Heart left ventricle (tissue), 16 donors: ENCODE measurements around the gene CUX1. TPM values are rescaled to one million over a fixed set of nuclear protein-coding genes. Genes with fewer than 3 reads are reported as not detected.

Source experiments
- ATAC-seq, 4 donors: fragments of 200-7000 bp; cut with Tn5 transposase; one replicate each; pipeline ENCODE4 v1.9.1; 2020 to 2022; ENCODE audit warnings: moderate library complexity in 4 of 4, mild to moderate bottlenecking in 3 of 4, moderate number of reproducible peaks in 1 of 4
- DNase-seq, 5 donors: peaks; one replicate each; pipeline ENCODE4 v3.0.0-alpha.2; 2020
- H3K27ac ChIP-seq, 12 donors: fragments of 200-600 bp; sonication (generic) in 4 of 12; one replicate each; pipeline versions ENCODE4 v1.5.0 to v1.8.0; 2016 to 2022; ENCODE audit warnings: mild to moderate bottlenecking in 2 of 12
- H3K27me3 ChIP-seq, 9 donors: fragments of 200-600 bp; sonication (generic) in 2 of 9; one replicate each; pipeline versions ENCODE4 v1.5.1 to v1.8.0; 2016 to 2022; ENCODE audit warnings: mild to moderate bottlenecking in 3 of 9
- H3K36me3 ChIP-seq, 9 donors: fragments of 200-600 bp; sonication (generic) in 2 of 9; one replicate each; pipeline versions ENCODE4 v1.5.0 to v1.8.0; 2018 to 2022; ENCODE audit warnings: mild to moderate bottlenecking in 2 of 9
- H3K4me1 ChIP-seq, 12 donors: fragments of 200-600 bp; sonication (generic) in 4 of 12; one replicate each; pipeline versions ENCODE4 v1.5.0 to v1.8.0; 2016 to 2022; ENCODE audit warnings: mild to moderate bottlenecking in 3 of 12
- H3K4me3 ChIP-seq, 12 donors: fragments of 200-600 bp; sonication (generic) in 4 of 12; one replicate each; pipeline versions ENCODE4 v1.5.0 to v1.8.0; 2017 to 2022; ENCODE audit warnings: mild to moderate bottlenecking in 9 of 12, moderate library complexity in 4 of 12
- H3K9me3 ChIP-seq, 12 donors: fragments of 200-600 bp; sonication (generic) in 4 of 12; one replicate each; pipeline versions ENCODE4 v1.5.0 to v1.8.0; 2016 to 2022; ENCODE audit warnings: mild to moderate bottlenecking in 1 of 12
- CTCF ChIP-seq, 12 donors: fragments of 200-600 bp; sonication (generic) in 4 of 12; IDR thresholded peaks; one replicate each; pipeline versions ENCODE4 v1.5.0 to v1.8.0; 2018 to 2022; ENCODE audit warnings: antibody characterized with exemption in 12 of 12, mild to moderate bottlenecking in 5 of 12
- POLR2A ChIP-seq, 2 donors: fragments of 450-650 bp; IDR thresholded peaks; one replicate each; pipeline ENCODE4 v1.6.1; 2017; ENCODE audit warnings: antibody characterized with exemption in 2 of 2, mild to moderate bottlenecking in 2 of 2, moderate library complexity in 2 of 2
- WGBS, 4 donors: extraction: QIAGEN DNeasy Blood & Tissue Kit in 2 of 4; methylation state at CpG; one replicate each; pipeline versions ENCODE4 v1.1.5 to v1.1.7; 2013 to 2018; 5-methylcytosine and 5-hydroxymethylcytosine counted together
- intact Hi-C, 10 donors: fragments of 100-400 bp; cut with DNase I; formaldehyde crosslinking; loops; one replicate each; pipeline versions ENCODE4 v1.11.1 to v1.14.2; 2022
- polyA plus RNA-seq, 2 donors: library from polyadenylated mRNA; stranded (reverse); fragments of 200-250 nt; gene quantifications; one replicate each; pipeline ENCODE4 v1.2.3, GENCODE V29; 2013
- total RNA-seq, 9 donors: library from RNA; depleted of rRNA in 2 of 9; stranded (reverse); fragments of >200 nt in 2 of 9; fragmentation: NEBNext Ultra II Directional in 3 of 9; extraction: Animal tissue kit (Norgen Biotek cat#: 25700) in 3 of 9; gene quantifications; one replicate each; pipeline versions ENCODE4 v1.1.0 to v1.2.4, GENCODE V29; 2016 to 2023
- donor health status: ischemic (EF 13 %, LVEDD 7.1; RV severe dilation, severe dysfunction).
- donor health status: healthy with polysubstance abuse.
- donor health status: DM: no; HTN: yes; CAD: no.
- donor health status: DM: no; HTN: no; CAD: no.
- donor health status: ischemic (EF 25% LVEDD 6.9; RV normal size, moderate dysfunction).
- donor health status: ischemic (EF 25% LVEDD 5.7; RV mildly dilated, moderate dysfunction).
- donor health status: healthy.
- donor health status: DM: yes; HTN: yes; CAD: no.
- donor health status: ischemic (EF 35%, LVEDD 5.7; RV mildly dilated, moderate dysfunction).
- donor health status: nonischemic (EF 11% LVEDD 7.7; RV severe dilation, severe dysfunction).
- donor health status: DM: yes; HTN: yes; CAD: no.
- donor health status: PGD.
- donor health status: ischemic (EF 29% LVEDD 5.4; RV normal size, mild dysfunction).
- donor health status: nonischemic (EF 23%, LVEDD 6.1; RV moderate dilation, normal function).

CUX1 gene
- total and polyA plus RNA-seq, 11 donors, result 51.9 to 173 (median 122) TPM

DNA sequence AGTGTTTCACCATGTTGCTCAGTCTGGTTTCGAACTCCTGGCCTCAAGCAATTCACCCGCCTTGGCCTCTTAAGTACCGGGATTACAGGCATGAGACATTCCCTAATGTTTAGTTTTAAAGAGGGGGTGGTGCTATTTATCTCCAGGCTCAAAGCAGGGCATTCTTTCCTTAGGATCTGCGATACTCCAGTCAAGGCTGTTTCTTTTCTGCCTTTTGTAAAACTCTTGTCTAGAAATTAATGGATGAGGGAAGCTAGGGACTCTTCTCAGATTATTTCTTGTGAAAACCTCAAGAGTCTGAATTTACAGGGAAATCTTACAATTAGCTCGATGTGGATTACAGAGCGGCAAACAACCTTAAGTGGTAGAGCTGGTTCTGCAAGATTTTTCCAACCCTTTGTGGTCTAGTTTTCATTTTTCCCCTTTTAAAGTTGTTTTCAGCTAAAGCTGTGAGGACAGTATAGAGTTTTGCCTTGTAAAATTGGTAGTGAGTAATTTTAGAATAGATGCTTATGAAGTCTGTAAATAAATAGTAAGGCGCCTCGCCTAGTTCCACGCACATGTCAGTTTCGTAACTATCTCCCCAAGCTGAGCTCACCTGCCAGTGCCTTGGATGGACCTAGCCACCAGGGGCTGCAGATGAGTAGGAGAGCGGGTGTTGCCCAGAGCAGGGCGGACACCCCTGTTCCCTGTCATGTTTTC, 53.1 kb downstream of the CUX1 start:
- TF ChIP-seq CTCF (IDR thresholded peaks at IDR 0.05), result peak in 1 of 12 donors; percentile 12
- TF ChIP-seq POLR2A (IDR thresholded peaks at IDR 0.05), result no peak
- 72 to 81% (median 76%) methylated on average over 12 of the region's 12 CpGs for WGBS, 4 donors
- Histone ChIP-seq H3K36me3 (peaks cover 0 to 5% (median 0%) of the 10 kb centered on the region in 9 donors), H3K9me3 (no peaks in the 10 kb centered on the region), H3K27ac (peak overlapping the region in 1 of 12 donors; percentile 56), H3K4me3 (no peak overlapping the region), H3K27me3 (no peaks in the 10 kb centered on the region), H3K4me1 (peaks cover 0 to 67% (median 25%) of the 10 kb centered on the region in 12 donors)
- intact Hi-C loops, result no loop called here
- DNase-seq (no peak), ATAC-seq (peak in 2 of 4 donors; percentile 14 to 18)

DNA sequence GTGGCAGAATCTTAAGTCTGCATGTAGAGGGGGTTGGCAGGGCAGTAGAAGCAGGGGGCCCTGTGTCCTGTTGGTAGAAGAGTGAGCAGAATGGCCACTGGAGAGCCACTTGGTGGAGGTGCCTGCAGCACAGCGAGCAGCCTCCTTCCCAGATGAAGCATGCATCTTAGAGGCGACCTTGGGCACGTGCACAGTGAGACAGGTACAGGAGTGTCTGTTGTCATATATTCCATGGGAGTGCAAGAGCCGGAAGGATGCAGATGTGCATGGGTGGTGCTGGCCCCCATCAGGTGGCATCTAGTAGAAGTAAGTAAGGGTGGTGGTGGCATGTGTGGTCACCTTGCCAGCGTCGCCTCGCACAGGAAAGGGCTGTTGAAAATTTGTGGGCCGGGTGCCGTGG, 53.9 kb downstream of the CUX1 start:
- no peaks in the 10 kb centered on the region for H3K9me3 ChIP-seq
- H3K27ac ChIP-seq, result peak overlapping the region in 1 of 12 donors; percentile 56
- intact Hi-C loops, result no loop called here
- H3K4me1 ChIP-seq, result peaks cover 0 to 66% (median 25%) of the 10 kb centered on the region in 12 donors
- H3K36me3 ChIP-seq, result no peaks in the 10 kb centered on the region
- DNase-seq (no peak), ATAC-seq (no peak)
- WGBS, 4 donors, result 93 to 96% (median 95%) methylated on average over 9 of the region's 9 CpGs
- no peaks in the 10 kb centered on the region for H3K27me3 ChIP-seq
- no peak for TF ChIP-seq POLR2A (IDR thresholded peaks at IDR 0.05)
- no peak for TF ChIP-seq CTCF (IDR thresholded peaks at IDR 0.05)
- H3K4me3 ChIP-seq, result no peak overlapping the region

GRCh38 chr7:101874028-101874427, 56.6 kb downstream of the CUX1 start:
- ATAC-seq, result no peak
- WGBS, 4 donors, result 43 to 55% (median 49%) methylated on average over 5 of the region's 5 CpGs

More at GRCh38 chr7:101874028-101874427, 56.6 kb downstream of the CUX1 start:
- Histone ChIP-seq H3K9me3 (no peaks in the 10 kb centered on the region), H3K27ac (peak overlapping the region in 4 of 12 donors; percentile 3 to 79 (median 36)), H3K36me3 (no peaks in the 10 kb centered on the region), H3K27me3 (no peaks in the 10 kb centered on the region), H3K4me1 (peaks cover 0 to 64% (median 26%) of the 10 kb centered on the region in 12 donors), H3K4me3 (no peak overlapping the region)
- intact Hi-C loops, result no loop called here
- TF ChIP-seq CTCF (IDR thresholded peaks at IDR 0.05), result no peak
- no peak for TF ChIP-seq POLR2A (IDR thresholded peaks at IDR 0.05)
- DNase-seq, result no peak
